ENCODE measurements around the gene PFDN4.

The PFDN4 gene, protein sequence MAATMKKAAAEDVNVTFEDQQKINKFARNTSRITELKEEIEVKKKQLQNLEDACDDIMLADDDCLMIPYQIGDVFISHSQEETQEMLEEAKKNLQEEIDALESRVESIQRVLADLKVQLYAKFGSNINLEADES

GRCh38 chr20:54207743-54208547 lies at the start of gene PFDN4:
Gene PFDN4 (plus strand): TSS chr20:54208087. CDS start chr20:54208101, 14 bp downstream.
- DNase-seq, result peak; percentile 46

- no peak for DNase-seq
Measured at GRCh38 chr20:54158226-54158625, 49.7 kb upstream of the PFDN4 start.

GRCh38 chr20:54158856-54159418 lies 49.0 kb upstream of the PFDN4 start:
- DNase-seq, result no peak

DNA sequence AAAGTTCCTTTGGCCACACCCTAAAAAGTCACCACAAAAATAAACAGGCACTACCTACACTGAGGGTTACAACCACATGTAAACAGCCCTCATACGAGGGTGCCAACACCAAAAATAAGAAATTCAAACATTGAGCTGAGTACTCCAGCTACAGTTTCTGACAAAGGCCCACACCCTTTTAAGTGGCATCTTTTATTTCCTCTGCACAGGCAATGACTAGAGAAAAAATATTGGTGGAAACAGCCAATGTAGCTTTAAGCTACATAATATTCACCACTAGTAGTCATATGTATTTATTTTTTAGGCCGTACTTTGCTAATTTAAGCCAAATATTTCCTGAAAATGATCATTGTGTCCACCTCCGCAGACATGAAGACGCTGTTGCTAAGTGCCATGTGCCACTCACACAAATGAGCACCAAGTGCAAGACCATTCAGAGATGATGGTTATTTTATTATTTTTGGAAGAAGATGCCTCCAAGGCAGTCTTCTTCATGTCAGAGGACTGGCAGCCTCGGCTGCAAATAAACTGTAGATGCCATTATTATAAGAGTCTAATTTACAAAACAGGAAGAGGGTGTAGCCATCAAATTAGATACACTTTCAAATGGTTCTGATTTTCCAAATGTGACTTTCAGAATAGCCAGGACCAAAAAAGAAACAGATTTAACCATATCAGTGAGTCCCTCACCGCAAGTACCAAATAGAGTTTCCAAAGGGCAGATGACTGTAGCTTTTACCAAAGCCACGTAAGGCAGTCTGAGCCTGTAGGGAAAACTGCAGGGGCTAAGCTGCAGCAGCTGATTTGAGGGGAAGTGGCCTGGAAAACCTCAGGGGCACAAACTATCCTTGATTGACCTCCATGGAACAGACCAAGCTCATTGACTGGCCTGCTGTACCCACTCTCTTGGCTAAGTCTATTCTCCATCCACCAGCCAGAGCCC lies 47.6 kb upstream of the PFDN4 start:
- DNase-seq, result no peak

GRCh38 chr20:54161008-54161820 lies 46.7 kb upstream of the PFDN4 start:
- DNase-seq, result no peak

DNA sequence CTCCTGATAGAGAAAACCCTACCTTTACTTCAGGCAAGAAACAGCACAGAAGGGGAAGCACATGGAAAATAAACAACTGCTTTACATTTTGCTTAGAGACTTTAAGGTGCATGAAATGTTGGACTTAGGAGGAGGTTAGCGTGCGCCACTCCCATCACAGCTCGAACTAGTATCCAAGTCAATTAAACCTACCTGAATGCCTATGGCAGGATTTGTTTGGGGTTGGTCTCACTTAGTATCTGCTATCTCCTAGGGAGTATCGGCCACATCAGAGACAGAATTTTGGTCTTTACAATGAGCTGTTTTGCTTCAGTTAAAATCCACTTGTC lies 46.1 kb upstream of the PFDN4 start:
- DNase-seq, result no peak

GRCh38 chr20:54162378-54163009 lies 45.4 kb upstream of the PFDN4 start:
- no peak for DNase-seq

DNA sequence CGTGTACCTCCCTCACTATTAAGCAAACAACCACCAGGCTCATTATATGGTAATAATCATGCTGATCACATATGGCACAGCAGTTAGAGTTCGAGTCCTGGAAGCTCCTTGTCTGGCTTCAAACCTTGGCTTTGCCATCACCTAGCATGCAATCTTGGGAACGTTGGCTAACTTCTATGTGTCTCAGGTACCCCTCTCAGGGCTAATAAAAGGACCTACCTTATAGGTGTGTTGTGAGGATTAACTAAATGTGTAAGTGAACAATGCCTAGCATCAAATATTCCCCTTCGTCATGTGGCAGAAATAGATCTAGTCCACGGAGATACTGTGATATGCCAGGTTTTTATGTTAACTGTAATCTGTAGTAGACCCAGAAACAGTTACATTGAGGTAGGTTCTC lies 44.5 kb upstream of the PFDN4 start:
- DNase-seq, result no peak

DNA sequence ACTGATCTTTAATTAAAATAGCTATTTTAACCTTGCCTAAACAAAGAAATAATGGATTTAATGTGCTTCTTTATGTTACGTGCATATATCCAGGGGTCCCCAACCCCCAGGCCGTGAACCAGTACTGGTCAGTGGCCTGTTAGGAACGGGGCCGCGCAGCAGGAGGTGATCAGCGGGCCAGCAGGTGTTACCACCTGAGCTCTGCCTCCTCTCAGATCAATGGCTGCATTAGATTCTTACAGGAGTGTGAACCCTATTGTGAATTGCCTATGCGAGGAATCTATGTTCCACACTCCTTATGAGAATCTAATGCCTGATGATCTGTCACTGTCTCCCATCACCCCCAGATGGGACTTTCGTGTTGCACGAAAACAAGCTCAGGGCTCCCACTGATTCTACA lies 42.9 kb upstream of the PFDN4 start:
- no peak for DNase-seq

DNA sequence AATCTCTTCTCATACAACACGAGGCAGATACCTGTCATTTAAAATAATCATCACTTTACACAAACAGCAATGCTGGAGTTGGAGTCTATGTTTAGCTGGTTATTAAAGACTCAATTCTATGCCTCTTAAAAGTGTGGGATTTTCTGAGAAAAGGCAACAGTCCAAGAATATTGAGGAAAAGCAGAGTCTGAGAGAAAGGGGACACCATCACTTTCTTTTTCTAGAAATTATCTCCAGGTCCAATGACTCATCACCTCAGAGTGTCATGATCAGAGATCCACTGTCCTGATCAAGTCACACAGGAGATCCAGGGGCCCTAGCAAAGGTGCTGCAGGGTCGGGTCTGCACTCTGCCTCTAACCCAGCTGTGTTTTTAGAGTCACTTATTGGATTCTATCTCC lies 42.1 kb upstream of the PFDN4 start:
- no peak for DNase-seq

GRCh38 chr20:54166987-54167662 lies 40.8 kb upstream of the PFDN4 start:
- DNase-seq, result no peak

DNA sequence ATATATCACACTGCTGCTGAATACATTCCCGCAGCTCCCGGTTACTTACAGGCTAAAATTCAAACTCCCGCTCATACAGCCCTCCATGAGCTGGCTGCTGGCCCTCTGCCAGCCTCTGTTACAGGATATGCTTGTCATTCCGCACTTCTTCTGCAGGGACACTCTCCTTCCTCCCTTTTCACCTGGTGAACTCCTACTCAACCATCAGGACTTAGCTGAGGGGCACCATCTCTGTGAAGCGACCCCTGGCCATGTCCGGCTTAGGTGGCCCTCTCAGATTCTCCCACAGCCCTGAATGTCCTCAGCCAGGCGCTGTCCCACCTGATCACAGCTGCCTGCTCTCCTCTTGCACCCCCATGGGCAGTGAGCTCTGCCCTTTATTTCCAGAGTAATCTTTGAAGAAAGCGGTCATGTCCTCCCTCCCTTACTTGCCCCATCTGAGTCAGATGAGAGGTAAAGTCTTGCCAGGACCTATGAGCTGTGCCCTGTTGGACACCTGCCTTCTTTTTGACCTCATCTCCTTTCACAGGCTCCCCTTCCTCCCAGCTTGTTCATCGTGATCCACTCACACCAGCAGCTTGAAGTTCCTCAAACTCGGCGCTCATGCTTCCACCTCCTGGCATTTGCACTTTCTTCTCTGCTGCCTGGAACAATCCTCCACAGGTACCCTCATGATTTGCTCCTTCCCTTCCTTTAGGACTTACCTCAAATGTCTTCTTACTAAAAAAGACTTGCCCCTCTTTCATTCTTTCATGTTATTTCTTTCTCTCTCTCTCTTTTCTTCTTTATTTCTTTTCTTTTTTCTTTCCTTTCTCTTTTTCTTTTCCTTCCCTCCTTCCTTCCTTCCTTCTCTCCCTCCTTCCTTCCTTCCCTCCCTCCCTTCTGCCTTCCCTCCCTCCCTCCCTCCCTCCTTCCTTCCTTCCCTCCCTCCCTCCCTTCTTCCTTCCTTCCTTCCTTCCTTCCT lies 39.7 kb upstream of the PFDN4 start:
- DNase-seq, result no peak

GRCh38 chr20:54168961-54169862 lies 38.7 kb upstream of the PFDN4 start:
- DNase-seq, result no peak

DNA sequence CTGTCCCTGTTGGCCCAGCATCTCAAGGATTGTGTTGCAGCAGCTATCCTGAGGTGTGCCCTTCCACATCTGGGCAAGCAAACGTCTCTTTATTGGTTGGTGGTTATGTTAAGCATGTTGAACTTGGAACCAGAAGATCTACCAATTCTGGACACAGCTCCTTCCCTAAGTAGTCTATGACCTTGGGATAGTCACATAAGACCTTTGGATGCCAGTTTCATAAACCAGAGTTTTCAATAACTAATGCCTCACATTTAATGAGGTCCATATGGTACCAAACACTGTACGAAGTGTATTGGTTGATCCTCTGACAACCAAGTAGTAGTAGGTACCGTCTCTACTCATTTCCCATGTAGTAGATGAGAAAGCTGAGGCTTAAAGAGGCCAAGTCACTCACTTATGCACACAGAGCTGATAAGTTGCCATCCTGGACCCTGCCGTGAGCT lies 37.8 kb upstream of the PFDN4 start:
- DNase-seq, result no peak

GRCh38 chr20:54170963-54171362 lies 36.9 kb upstream of the PFDN4 start:
- no peak for DNase-seq

DNA sequence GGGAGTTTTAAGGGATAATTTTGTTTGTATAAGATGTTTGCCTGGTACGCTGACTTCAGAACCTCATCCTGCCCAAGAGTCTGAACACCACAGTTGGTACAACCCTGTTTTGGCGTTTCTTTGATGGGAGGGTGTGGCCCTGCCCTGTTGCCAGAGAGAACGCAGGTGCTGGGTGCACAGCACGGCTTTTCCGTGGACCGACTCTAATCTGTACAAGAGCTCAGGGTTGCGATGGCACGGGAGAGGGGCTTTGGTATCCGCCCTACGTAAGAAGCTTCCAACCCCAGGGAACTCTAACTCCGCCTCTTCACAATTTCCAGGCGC lies 35.4 kb upstream of the PFDN4 start:
- no peak for DNase-seq

GRCh38 chr20:54172856-54173652 lies 34.8 kb upstream of the PFDN4 start:
- DNase-seq, result no peak

Measured in NCI-H1694 treated with DMSO at 0.1 percent for 48 hours (cell line).